ENCODE results near the gene UIMC1. TPM values are rescaled to one million over a fixed set of nuclear protein-coding genes. Genes with fewer than 3 reads are reported as not detected.
"Not testable (repeated sequence)": the region's sequence is repeated elsewhere in the genome, so short reads cannot be mapped to it uniquely, and the experiment has no call there.

UIMC1 gene
- total RNA-seq, 1 experiment from 2014 or later: 36.0 TPM

DNA sequence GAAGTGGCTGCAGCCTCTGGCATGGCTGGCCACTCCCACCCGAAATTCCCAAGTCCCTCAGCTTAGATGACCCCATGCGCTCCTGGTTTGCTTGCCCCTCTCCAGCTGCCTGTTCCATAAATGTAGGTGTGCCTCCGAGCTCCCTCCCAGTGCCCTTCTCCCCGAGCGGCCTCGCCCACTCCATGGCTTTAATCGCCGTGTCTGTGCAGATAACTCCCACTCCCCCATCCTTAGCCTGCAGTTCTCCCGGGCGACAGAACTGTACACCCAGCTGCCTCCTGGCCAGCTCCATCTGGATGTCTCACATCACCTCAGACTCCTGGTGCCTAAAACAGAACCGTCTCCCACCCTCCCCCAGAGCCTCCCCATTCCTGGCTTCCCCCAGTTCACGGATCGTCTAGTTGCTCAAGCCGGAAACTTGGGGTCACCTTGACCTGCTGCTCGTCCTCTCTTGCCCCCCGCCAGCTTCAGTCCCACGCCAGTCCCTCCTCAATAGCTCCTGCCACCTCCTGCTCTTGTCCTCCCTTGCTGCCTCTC lies 131.5 kb downstream of the UIMC1 start:
- H3K27me3 ChIP-seq (ENCODE audit: control insufficient read depth, insufficient read depth, low read length): no peaks in the 10 kb centered on the region
- DNase-seq: peak; percentile 52
- no peaks in the 10 kb centered on the region for H3K36me3 ChIP-seq (replicated peaks; ENCODE audit: control insufficient read depth, insufficient read depth, low read length)
- no peak overlapping the region for H3K4me3 ChIP-seq (ENCODE audit: insufficient read depth, low read depth, low read length)

DNA sequence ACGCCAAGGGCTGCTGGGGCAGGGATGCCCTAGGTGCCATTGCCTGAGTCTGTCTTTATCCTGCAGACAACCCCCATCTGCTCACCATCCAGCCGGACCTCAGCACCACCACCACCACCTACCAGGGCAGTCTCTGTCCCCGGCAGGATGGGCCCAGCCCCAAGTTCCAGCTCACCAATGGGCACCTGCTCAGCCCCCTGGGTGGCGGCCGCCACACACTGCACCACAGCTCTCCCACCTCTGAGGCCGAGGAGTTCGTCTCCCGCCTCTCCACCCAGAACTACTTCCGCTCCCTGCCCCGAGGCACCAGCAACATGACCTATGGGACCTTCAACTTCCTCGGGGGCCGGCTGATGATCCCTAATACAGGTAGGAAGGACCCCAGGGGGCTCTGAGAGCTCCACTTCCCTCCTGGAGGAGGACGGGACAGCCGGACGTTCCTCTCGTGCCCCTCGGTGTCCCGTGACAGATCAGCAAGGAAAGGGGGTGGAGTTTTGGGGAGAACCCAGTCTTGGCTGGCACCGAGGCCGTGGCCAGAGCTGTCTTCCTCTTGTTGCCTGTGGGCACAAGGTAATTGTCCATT lies 132.3 kb downstream of the UIMC1 start:
- no peak for DNase-seq
- Histone ChIP-seq H3K4me3 (ENCODE audit: insufficient read depth, low read depth, low read length) (no peak overlapping the region), H3K27me3 (ENCODE audit: control insufficient read depth, insufficient read depth, low read length) (no peaks in the 10 kb centered on the region), H3K36me3 (replicated peaks; ENCODE audit: control insufficient read depth, insufficient read depth, low read length) (no peaks in the 10 kb centered on the region)

DNA sequence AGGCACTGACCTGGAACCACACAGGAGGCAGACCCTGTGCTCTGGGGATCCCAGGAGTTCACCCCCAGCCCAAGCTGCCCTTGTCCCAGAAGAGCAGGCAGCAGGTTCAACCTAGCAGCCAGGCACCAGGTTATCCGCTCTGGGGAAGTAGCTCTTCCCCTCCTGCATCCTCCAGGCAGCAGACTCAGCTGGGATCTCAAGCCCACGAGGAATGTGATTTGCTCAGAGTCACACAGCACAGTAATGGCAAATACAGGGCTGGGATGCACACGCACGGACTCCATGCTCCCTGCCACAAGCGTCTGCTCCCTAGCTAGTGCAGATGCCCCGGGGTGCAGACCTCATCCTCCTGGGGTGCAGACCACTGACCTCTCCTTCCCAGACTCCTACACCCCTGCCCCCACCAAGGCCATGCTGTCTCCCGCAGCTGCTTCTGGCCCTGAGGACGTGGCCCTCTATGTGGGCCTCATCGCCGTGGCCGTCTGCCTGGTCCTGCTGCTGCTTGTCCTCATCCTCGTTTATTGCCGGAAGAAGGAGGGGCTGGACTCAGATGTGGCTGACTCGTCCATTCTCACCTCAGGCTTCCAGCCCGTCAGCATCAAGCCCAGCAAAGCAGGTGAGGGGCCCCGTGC lies 132.9 kb downstream of the UIMC1 start:
- Histone ChIP-seq H3K36me3 (replicated peaks; ENCODE audit: control insufficient read depth, insufficient read depth, low read length) (no peaks in the 10 kb centered on the region), H3K27me3 (ENCODE audit: control insufficient read depth, insufficient read depth, low read length) (no peaks in the 10 kb centered on the region), H3K4me3 (ENCODE audit: insufficient read depth, low read depth, low read length) (no peak overlapping the region)
- no peak for DNase-seq

DNA sequence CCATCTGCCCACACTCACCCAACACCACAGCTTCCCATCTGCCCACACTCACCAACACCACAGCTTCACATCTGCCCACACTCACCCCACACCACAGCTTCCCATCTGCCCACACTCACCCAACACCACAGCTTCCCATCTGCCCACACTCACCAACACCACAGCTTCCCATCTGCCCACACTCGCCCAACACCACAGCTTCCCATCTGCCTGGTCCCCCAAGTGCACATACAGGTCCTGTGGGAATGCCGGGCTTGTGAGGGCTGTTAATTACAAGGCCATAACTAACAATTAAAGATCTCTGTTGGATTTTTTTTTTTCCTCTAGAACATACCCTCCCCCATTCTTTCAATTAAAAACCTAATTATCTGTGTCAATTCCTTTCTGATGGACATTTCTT lies 133.6 kb downstream of the UIMC1 start:
- H3K4me3 ChIP-seq (ENCODE audit: insufficient read depth, low read depth, low read length); H3K27me3 ChIP-seq (ENCODE audit: control insufficient read depth, insufficient read depth, low read length); H3K36me3 ChIP-seq (replicated peaks; ENCODE audit: control insufficient read depth, insufficient read depth, low read length); DNase-seq: not testable (repeated sequence)

DNA sequence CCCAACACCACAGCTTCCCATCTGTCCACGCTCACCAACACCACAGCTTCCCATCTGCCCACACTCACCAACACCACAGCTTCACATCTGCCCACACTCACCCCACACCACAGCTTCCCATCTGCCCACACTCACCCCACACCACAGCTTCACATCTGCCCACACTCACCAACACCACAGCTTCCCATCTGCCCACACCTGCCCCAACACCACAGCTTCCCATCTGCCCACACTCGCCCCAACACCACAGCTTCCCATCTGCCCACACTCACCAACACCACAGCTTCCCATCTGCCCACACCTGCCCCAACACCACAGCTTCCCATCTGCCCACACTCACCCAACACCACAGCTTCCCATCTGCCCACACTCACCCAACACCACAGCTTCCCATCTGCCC lies 134.0 kb downstream of the UIMC1 start:
- H3K27me3 ChIP-seq (ENCODE audit: control insufficient read depth, insufficient read depth, low read length); H3K4me3 ChIP-seq (ENCODE audit: insufficient read depth, low read depth, low read length); H3K36me3 ChIP-seq (replicated peaks; ENCODE audit: control insufficient read depth, insufficient read depth, low read length); DNase-seq: not testable (repeated sequence)

DNA sequence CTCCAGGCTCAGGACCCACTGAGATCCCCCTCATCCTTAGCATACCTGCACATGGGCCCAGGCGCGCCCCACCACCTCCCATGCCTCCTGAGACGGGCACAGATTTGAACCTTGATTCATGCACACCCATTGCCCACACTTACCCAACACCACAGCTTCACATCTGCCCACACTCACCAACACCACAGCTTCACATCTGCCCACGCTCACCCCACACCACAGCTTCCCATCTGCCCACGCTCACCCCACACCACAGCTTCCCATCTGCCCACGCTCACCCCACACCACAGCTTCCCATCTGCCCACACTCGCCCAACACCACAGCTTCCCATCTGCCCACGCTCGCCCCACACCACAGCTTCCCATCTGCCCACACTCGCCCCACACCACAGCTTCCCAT lies 135.9 kb downstream of the UIMC1 start:
- H3K27me3 ChIP-seq (ENCODE audit: control insufficient read depth, insufficient read depth, low read length); DNase-seq; H3K36me3 ChIP-seq (replicated peaks; ENCODE audit: control insufficient read depth, insufficient read depth, low read length); H3K4me3 ChIP-seq (ENCODE audit: insufficient read depth, low read depth, low read length): not testable (repeated sequence)

DNA sequence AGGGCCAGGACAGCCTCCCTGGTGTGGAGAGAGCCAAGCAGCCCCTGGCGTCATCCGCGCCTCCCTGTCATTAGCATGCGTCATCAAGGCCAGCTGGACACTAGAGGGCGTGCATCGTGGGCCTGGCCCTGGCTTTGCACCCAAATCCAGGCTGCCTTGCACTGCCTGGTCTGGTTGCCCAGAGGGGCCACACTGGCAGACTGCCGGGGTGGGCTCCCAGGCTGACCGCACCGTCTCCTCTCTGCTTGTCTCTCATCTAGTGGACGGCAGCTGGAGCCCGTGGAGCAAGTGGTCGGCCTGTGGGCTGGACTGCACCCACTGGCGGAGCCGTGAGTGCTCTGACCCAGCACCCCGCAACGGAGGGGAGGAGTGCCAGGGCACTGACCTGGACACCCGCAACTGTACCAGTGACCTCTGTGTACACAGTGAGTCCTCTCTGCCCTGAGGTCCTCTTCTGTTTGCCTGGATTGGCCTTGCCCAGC lies 136.4 kb downstream of the UIMC1 start:
- DNase-seq: peak; percentile 95
- no peaks in the 10 kb centered on the region for H3K36me3 ChIP-seq (replicated peaks; ENCODE audit: control insufficient read depth, insufficient read depth, low read length)
- no peak overlapping the region for H3K4me3 ChIP-seq (ENCODE audit: insufficient read depth, low read depth, low read length)
- no peaks in the 10 kb centered on the region for H3K27me3 ChIP-seq (ENCODE audit: control insufficient read depth, insufficient read depth, low read length)

DNA sequence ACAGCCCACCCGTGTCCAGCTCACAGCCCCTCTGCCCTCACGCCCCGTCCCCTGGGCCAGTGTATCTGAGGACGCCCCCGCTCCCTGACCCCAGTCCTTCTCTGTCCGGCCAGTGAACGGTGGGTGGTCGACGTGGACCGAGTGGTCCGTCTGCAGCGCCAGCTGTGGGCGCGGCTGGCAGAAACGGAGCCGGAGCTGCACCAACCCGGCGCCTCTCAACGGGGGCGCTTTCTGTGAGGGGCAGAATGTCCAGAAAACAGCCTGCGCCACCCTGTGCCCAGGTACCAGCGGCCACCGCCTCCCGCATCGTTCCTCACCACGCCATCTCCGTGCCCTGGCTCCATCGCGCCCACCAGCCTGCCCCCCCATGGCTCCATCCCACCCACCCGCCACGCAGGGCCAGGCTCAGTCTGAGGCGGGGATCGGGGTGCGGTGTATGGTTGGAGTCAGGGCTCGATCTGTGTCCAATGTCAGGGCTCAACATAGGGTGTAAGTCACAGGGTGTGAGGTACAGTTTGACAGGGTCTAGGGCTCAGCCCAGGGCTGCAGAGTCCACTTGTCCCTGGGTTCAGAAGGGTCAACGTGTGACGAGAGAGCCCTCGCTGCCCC lies 137.0 kb downstream of the UIMC1 start:
- no peaks in the 10 kb centered on the region for H3K27me3 ChIP-seq (ENCODE audit: control insufficient read depth, insufficient read depth, low read length)
- H3K36me3 ChIP-seq (replicated peaks; ENCODE audit: control insufficient read depth, insufficient read depth, low read length): no peaks in the 10 kb centered on the region
- no peak overlapping the region for H3K4me3 ChIP-seq (ENCODE audit: insufficient read depth, low read depth, low read length)
- DNase-seq: no peak

DNA sequence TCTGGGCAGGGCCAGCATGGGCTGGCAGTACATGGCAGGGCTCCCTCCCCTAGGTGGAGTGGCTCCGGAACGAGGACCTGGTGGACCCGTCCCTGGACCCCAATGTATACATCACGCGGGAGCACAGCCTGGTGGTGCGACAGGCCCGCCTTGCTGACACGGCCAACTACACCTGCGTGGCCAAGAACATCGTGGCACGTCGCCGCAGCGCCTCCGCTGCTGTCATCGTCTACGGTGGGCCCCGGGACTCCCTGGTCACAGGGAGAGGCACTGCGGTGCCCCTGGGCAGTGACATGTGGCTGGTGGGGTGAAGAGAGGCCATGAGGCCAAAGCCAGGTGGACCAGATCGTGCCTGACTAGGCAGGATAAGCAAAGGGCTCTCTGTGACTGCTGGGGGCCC lies 137.8 kb downstream of the UIMC1 start:
- Histone ChIP-seq H3K36me3 (replicated peaks; ENCODE audit: control insufficient read depth, insufficient read depth, low read length) (no peaks in the 10 kb centered on the region), H3K4me3 (ENCODE audit: insufficient read depth, low read depth, low read length) (no peak overlapping the region), H3K27me3 (ENCODE audit: control insufficient read depth, insufficient read depth, low read length) (no peaks in the 10 kb centered on the region)
- DNase-seq: no peak

DNA sequence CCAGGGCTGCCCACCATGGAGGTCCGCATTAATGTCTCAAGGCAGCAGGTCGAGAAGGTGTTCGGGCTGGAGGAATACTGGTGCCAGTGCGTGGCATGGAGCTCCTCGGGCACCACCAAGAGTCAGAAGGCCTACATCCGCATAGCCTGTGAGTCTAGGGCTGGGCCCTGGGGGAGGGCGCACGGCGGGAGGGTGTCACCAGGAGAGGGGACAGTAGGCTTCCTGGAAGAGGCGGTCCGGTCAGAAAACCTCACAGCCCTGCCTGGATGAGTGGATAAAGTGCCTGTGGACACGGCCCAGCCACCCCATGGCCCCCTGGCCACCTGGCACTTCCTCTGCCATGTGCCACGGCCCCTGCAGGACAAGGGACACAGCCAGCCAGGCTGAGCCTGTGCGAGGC lies 138.5 kb downstream of the UIMC1 start:
- Histone ChIP-seq H3K27me3 (ENCODE audit: control insufficient read depth, insufficient read depth, low read length) (no peaks in the 10 kb centered on the region), H3K4me3 (ENCODE audit: insufficient read depth, low read depth, low read length) (no peak overlapping the region), H3K36me3 (replicated peaks; ENCODE audit: control insufficient read depth, insufficient read depth, low read length) (no peaks in the 10 kb centered on the region)
- DNase-seq: no peak

DNA sequence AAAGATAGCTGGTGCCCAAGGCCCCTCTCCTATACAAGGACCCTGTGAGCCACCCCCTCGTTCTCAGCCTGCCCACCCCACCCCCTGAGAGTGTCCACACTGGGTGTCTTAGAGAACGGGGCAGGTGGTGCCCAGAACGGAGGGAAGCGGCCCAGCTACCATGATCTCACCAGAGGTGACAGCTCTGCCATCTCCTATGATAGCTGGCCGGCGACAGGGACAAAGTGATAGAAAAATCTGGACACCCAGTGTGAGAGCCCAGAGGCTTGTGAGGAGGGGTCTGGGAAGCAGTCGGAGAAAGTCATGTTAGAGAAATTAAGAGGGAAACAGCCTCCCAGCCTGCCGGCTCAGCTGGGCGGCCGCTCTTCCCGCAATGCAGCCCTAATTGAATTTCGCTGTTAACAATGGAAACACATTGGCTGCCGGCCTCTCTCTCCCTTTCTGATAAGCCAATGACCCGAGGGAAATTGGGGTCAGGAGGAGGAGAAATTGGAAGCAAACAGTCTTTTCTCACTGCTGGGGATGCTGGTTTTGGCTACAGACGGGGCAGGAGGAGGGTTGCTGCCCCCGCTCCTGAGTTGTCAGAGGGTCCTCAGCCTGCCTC lies 139.8 kb downstream of the UIMC1 start:
- H3K27me3 ChIP-seq (ENCODE audit: control insufficient read depth, insufficient read depth, low read length): no peaks in the 10 kb centered on the region
- H3K4me3 ChIP-seq (ENCODE audit: insufficient read depth, low read depth, low read length): no peak overlapping the region
- peak; percentile 86 for DNase-seq
- no peaks in the 10 kb centered on the region for H3K36me3 ChIP-seq (replicated peaks; ENCODE audit: control insufficient read depth, insufficient read depth, low read length)

DNA sequence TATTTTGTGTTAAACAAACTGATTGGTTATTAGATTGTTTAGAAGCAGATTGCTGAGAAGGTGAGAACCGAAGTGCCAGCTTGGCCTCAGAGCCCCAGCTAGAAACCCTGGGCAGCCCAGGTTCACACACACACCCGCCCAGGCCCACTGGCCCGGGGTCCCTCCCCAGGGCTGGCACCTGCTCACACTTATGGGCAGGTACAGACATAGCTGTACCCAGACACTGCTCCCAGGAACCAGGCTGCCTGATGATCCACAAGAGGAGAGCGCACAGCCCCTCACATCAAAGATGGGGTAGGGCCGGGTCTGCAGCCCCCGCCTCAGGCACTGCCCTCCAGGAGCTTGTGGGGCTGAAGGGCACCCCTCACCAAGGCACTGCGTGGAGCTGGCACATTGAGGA lies 140.6 kb downstream of the UIMC1 start:
- H3K36me3 ChIP-seq (replicated peaks; ENCODE audit: control insufficient read depth, insufficient read depth, low read length): no peaks in the 10 kb centered on the region
- H3K4me3 ChIP-seq (ENCODE audit: insufficient read depth, low read depth, low read length): no peak overlapping the region
- DNase-seq: no peak
- H3K27me3 ChIP-seq (ENCODE audit: control insufficient read depth, insufficient read depth, low read length): no peaks in the 10 kb centered on the region

DNA sequence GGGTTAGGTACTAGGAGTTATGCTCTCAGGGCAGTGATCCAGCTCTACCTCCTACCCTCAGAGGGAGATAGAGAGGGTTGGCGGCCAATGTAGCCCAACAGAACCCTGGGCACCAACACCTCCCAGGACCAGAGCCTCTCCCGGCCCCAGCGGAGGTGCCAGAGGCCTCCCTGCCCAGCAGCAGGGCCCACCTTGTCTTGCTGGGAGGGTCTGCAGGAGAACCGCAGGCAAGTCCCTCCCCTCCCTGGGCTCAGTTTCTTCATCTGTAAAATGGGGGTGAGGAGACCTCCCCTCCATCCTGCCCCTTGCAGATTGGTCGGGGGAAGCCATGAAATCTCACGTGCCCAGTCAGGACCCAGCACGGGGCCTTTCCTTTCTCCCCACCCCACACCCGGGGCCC lies 141.8 kb downstream of the UIMC1 start:
- no peak overlapping the region for H3K4me3 ChIP-seq (ENCODE audit: insufficient read depth, low read depth, low read length)
- H3K27me3 ChIP-seq (ENCODE audit: control insufficient read depth, insufficient read depth, low read length): no peaks in the 10 kb centered on the region
- no peaks in the 10 kb centered on the region for H3K36me3 ChIP-seq (replicated peaks; ENCODE audit: control insufficient read depth, insufficient read depth, low read length)
- no peak for DNase-seq

DNA sequence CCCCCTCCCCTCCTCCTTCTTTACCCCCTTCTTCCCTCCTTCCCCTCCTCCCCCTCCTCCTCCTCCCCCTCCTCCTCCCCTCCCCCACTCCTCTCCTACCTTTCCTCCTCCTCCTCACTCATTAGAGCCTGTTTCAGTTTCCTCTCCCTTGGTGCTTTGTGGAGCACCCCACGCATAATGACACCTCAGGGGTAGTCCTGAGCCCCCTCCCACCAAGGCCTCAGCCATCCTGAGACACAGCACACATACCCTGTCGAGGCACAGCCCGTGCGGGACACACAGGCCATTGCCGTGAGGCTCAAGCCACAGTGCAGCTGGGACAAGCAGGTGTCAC lies 142.8 kb downstream of the UIMC1 start:
- Histone ChIP-seq H3K4me3 (ENCODE audit: insufficient read depth, low read depth, low read length) (no peak overlapping the region), H3K27me3 (ENCODE audit: control insufficient read depth, insufficient read depth, low read length) (no peaks in the 10 kb centered on the region), H3K36me3 (replicated peaks; ENCODE audit: control insufficient read depth, insufficient read depth, low read length) (no peaks in the 10 kb centered on the region)
- peak; percentile 69 for DNase-seq

Data from H7 (cell line).